ENCODE data around the gene TMEM30A.
A peak's percentile ranks its signal among the peaks of the same experiment; 100 is the strongest.

TMEM30A gene

DNA sequence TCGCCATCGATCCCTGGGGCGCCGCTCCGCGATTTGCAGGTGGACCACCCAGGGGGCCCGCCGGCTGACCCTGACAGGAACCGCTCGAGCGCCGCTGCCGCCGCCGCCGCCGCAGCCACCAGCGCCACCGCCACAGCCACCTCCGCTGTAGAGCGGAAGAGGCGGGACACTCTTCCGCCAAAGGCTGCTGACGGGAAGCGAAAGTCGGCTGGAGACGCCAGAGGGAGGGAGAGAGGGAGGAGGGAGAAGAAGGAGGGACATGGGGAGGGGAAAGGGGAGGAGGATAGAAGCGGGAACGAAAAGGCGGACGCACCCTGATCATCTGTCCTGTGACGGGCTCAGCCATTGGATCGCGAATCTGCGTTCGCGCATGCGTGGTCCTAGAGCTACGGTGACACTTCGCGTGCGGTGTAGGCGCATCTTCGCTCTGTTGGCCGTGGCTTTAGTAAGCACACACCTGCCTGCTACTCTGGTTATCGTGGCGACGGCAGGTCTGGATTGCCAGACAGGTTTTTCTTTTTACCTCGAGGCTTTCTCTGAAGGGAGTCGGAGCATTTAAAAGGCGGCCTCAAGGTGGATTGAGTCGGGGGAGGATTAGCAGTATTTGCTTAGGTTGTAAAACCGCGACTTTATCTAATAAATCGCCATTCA, at the start of gene TMEM30A:
TSS of gene TMEM30A (minus strand) at position 161 of the 651 bp plus-strand sequence. CDS start at position 7, 154 bp downstream.
- peak; percentile 95 for DNase-seq

DNA sequence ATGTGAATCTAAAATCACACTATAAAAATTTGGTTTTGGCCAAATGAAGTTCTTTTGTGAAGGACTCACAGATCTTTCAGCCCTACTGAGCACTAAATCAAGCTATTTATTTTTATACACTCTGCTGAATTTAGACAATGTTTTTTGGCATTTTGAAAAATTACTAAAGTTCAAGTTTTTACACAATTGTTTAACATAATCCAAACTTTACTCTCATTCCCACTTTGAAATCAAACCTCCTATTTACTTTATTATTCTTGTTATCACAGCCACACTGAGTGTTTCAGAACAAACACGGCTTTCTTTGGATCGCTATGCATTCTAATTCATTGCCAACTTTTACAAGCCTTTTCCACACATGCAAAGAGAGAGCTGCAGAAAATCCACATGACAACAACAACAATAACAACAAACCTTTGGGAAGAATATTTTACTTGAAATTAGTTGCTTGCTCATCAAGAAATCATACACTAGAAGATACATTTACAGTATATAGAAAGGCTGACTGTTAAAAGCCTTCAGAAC, 49.1 kb upstream of the TMEM30A start:
- DNase-seq, result no peak

GRCh38 chr6:75331151-75331550, 46.6 kb upstream of the TMEM30A start:
- no peak for DNase-seq

- DNase-seq, result no peak
These were observed 45.1 kb upstream of the TMEM30A start for GRCh38 chr6:75329703-75330102.

DNA sequence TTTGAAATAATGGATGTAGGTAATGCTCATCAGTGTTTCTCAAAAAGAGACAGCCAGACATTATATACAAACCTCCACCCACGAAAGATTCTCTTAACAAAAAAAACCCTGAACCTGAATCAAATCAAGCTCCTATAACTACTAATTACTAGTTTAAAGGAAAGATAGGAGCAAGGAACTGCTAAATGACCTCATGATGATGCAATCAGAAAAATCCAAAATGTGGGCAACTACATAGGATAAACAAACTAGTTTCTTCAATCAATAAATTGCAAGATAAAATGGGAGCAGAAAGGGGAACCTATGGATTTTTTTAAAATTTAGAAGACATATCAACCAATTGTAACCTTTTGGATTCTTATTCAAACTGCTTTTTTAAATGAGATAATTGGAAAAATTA, 43.2 kb upstream of the TMEM30A start:
- no peak for DNase-seq

- DNase-seq, result no peak
These were observed 42.1 kb upstream of the TMEM30A start for GRCh38 chr6:75326557-75327258.

GRCh38 chr6:75318900-75319299, 34.3 kb upstream of the TMEM30A start:
- DNase-seq, result no peak

DNA sequence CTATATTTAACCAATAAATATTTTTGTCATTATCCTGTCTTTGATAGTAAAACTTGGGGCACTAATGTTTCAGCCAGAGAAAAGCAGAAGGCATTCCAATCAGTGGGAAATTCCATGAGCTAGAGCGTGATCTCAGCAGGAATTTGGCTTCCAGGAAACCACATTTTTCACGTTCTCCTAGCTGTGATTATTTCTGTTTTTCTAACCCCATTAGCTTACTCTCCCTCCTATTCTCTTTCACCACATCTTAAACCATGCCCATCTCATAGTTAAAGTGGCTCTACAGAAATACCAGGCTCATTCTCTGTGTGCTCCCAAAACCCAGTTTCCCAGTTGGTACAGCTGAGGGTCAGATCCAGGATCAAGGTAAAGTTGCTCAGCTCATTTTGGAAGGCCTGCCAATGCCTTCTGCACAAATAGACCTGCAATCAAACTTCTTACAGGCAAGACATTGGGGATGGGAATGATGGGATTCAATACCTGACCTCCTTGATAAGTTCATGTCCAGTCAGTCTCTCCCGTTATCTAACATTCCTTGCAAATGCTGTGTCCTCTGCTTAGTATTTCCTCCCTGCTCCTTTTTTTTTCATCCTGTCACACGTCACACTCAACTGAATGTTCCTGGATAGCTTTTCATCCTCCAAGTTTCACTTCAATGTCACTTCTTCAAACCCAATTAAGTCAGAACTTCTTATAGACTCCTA, 33.1 kb upstream of the TMEM30A start:
- DNase-seq, result no peak

DNA sequence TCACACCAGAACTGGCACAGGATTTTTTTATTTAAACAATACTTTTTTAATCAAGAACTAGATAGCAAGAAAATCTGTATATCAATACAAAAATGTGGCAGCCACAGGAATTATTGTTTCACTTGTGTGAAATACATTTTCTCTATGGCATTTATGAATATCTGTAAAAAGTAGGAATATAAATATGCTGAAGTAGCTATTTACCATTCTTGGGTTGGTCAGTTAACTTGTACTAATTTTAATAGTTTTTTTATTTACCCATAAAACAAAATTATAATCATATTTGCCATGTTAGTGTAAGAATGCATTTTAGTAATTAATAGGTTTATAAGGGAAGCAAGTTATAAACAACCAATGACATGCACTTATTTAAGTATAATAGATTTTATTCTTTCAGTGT, 31.4 kb upstream of the TMEM30A start:
- no peak for DNase-seq

GRCh38 chr6:75308250-75308988, 23.8 kb upstream of the TMEM30A start:
- DNase-seq, result no peak

DNA sequence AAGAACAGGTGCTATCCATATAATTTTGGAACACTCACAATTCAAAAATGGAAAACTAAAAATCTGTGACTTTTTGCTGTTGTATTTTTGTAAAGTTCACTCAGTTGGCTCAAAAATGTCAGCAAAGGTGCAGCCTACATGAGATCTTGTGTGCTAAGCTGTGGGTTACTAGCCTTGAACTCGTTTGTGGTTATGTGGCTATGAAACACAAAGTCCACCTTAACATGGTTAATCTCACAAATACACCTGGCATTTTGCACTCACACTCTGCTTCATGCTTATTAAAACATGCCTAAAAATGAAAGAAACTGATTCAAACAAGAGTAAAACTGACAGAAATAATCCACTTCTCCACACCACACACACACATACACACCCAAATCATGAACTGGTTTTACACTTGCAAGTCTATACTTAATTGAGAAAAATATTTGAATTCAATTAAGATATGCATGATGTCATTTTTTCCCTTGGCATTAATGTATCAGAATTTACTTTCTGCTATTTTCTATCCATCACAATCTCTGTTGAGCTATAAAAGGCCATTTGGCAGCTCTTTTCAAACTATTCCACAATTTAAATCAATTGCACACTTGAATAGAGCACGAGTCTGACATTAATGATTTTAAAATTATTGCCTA, 22.9 kb upstream of the TMEM30A start:
- no peak for DNase-seq

GRCh38 chr6:75306064-75306463, 21.5 kb upstream of the TMEM30A start:
- DNase-seq, result no peak

DNA sequence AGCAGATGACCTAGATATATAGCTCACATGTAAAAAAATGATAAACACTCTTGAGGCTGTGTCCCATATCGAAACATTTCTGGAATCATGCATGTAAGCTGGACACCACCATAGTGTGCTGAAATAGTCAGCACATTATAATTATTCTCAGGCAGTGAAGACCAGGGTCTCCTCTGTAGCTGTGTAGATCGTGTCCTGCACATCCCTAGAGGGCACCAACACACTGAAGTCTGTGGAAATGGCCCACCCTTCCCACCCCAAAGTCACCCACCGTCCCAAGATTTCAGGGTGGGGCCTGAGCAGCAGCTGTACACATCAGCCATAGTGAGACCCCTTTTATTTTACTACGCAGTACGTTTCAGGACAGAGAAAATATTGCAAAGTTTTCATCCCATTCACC, 21.0 kb upstream of the TMEM30A start:
- DNase-seq, result no peak

DNA sequence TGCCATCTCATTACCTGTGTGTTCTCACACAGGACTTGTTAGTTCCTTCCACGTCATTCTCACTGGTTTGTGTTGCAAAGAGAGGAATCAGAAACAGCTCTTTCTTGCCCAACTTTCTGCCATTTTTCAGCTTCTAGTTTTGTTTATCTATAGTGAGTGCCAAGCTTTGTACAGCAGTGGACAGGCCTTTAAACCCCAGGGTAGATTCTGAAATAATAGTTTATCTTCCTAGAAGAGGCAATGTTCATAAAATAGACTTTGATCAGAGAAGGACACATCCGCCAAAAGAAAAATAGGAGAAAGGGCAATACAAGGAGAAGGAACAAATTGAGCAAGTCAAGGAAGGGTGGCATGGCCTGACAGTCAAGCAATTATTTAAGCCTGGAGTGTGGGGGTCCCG, 17.7 kb upstream of the TMEM30A start:
- no peak for DNase-seq

GRCh38 chr6:75301537-75301936, 16.9 kb upstream of the TMEM30A start:
- DNase-seq, result no peak

GRCh38 chr6:75301088-75301487, 16.5 kb upstream of the TMEM30A start:
- DNase-seq, result no peak

- DNase-seq, result no peak
These were observed 15.9 kb upstream of the TMEM30A start for GRCh38 chr6:75300531-75300855.

- no peak for DNase-seq
These were observed 15.4 kb upstream of the TMEM30A start for GRCh38 chr6:75299801-75300530.

- peak; percentile 13 for DNase-seq
These were observed 12.5 kb upstream of the TMEM30A start for GRCh38 chr6:75296811-75297779.

DNA sequence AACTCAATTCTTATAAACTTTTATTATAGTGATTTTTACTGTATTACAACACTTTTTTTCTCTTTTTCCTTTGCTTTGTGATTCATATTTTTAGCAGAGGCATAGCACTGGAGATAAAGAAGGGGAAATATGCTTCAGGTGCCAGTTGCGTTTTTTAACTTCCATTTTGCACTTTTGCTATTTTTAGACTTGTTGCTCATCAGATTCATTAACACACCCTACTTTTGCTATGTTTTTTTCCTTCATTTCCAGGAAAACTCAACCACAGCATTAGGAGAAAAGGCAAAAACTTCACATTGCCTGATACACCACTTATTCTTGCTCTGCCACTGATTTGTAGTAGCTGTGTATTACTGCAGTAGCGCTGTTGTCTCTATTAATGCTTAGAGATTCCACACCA, 8.0 kb upstream of the TMEM30A start:
- no peak for DNase-seq

- DNase-seq, result no peak
These were observed 7.2 kb upstream of the TMEM30A start for GRCh38 chr6:75291744-75292143.
